GM23248 (cell line): Measurements from ENCODE around the gene LIX1L. TPM values are rescaled to one million over a fixed set of nuclear protein-coding genes. Genes with fewer than 3 reads are reported as not detected.

Experiments used
- DNase-seq: peaks from one replicate; pipeline ENCODE4 v3.0.0-alpha.2; 2015
- H2AFZ ChIP-seq: fragments of 200-600 bp; sonication (generic); 2 replicates; pipeline ENCODE4 v1.6.1; 2016; ENCODE audit warnings: antibody characterized with exemption
- H3F3A ChIP-seq: fragments of 200-600 bp; sonication (generic); 2 replicates; pipeline ENCODE4 v1.6.1; 2016; ENCODE audit warnings: mild to moderate bottlenecking, antibody characterized with exemption, mixed run types; ENCODE audit not compliant: insufficient read depth
- H3K27ac ChIP-seq: fragments of 200-600 bp; sonication (generic); 2 replicates; pipeline ENCODE4 v1.5.1; 2016; ENCODE audit warnings: mild to moderate bottlenecking
- H3K27me3 ChIP-seq: fragments of 200-600 bp; sonication (generic); replicated peaks from 2 replicates; pipeline ENCODE4 v1.6.1; 2016; ENCODE audit warnings: mild to moderate bottlenecking; ENCODE audit not compliant: insufficient read depth
- H3K36me3 ChIP-seq: fragments of 200-600 bp; sonication (generic); 2 replicates; pipeline ENCODE4 v1.6.1; 2016; ENCODE audit warnings: low read depth, mild to moderate bottlenecking
- H3K4me1 ChIP-seq: fragments of 200-600 bp; sonication (generic); 2 replicates; pipeline ENCODE4 v1.6.1; 2016; ENCODE audit warnings: mild to moderate bottlenecking; ENCODE audit not compliant: insufficient read depth
- H3K4me2 ChIP-seq: fragments of 200-600 bp; sonication (generic); one replicate; pipeline ENCODE4 v1.6.1; 2016; ENCODE audit warnings: mild to moderate bottlenecking; ENCODE audit not compliant: unreplicated experiment
- H3K4me3 ChIP-seq: fragments of 200-600 bp; sonication (generic); 2 replicates; pipeline ENCODE4 v1.5.1; 2016; ENCODE audit warnings: mild to moderate bottlenecking
- H3K79me2 ChIP-seq: fragments of 200-600 bp; sonication (generic); 2 replicates; pipeline ENCODE4 v1.6.1; 2016; ENCODE audit warnings: mild to moderate bottlenecking; ENCODE audit not compliant: insufficient read depth
- H3K9ac ChIP-seq: fragments of 200-600 bp; sonication (generic); 2 replicates; pipeline ENCODE4 v1.6.1; 2016; ENCODE audit warnings: mild to moderate bottlenecking
- H3K9me2 ChIP-seq: fragments of 200-600 bp; sonication (generic); 2 replicates; pipeline ENCODE4 v1.6.1; 2016; ENCODE audit warnings: mixed run types, mild to moderate bottlenecking, moderate library complexity; ENCODE audit not compliant: insufficient read depth
- H3K9me3 ChIP-seq: fragments of 200-600 bp; sonication (generic); one replicate; pipeline ENCODE4 v1.6.1; 2017; ENCODE audit warnings: low read depth
- H4K20me1 ChIP-seq: fragments of 200-600 bp; sonication (generic); 2 replicates; pipeline ENCODE4 v1.6.0; 2016; ENCODE audit not compliant: insufficient read depth
- EZH2 ChIP-seq: fragments of 200-600 bp; sonication (generic); IDR thresholded peaks from 2 replicates; pipeline ENCODE4 v1.6.1; 2018; ENCODE audit warnings: antibody characterized with exemption, mild to moderate bottlenecking; ENCODE audit not compliant: insufficient read depth, poor library complexity, severe bottlenecking
- EZH2phosphoT487 ChIP-seq: fragments of 200-600 bp; sonication (generic); IDR thresholded peaks from 2 replicates; pipeline ENCODE4 v1.6.1; 2018; ENCODE audit warnings: antibody characterized with exemption, moderate library complexity, mild to moderate bottlenecking, low read depth; ENCODE audit not compliant: insufficient read depth
- WGBS, 2 experiments: methylation state at CpG; one replicate each; pipeline ENCODE4 v1.1.6; 2015 to 2017; ENCODE audit warnings: low lambda C conversion rate in 2 of 2, low coverage in 1 of 2; ENCODE audit errors: missing lambda C conversion rate in 2 of 2; 5-methylcytosine and 5-hydroxymethylcytosine counted together
- in situ Hi-C: fragments of 300-500 bp; cut with MboI; formaldehyde crosslinking; loops from 2 replicates; pipeline ENCODE4 v1.15.0; 2020
- polyA plus RNA-seq: library from polyadenylated mRNA; unstranded; fragments of >200 nt; fragmentation: Nextera tagmentation; extraction: Ambion mirVana; gene quantifications from 2 replicates; pipeline ENCODE4 v1.2.1, GENCODE V29; 2016
- total RNA-seq: library from RNA; depleted of rRNA; stranded (reverse); fragments of >200 nt; shearing (Covaris generic); gene quantifications from 2 replicates; pipeline ENCODE4 v1.2.3, GENCODE V29; 2014

Gene LIX1L
- total and polyA plus RNA-seq, 2 experiments from 2014 or later, result 18.3 to 36.5 TPM

GRCh38 chr1:145918992-145919939 lies 38.6 kb downstream of the LIX1L start:
- H3F3A ChIP-seq, result peaks cover 27% of the 10 kb centered on the region
- no peaks in the 10 kb centered on the region for H4K20me1 ChIP-seq
- no peak for TF ChIP-seq EZH2phosphoT487
- TF ChIP-seq EZH2, result no peak
- peak overlapping the region; percentile 70 for H3K27ac ChIP-seq
- peak overlapping the region; percentile 98 for H3K4me2 ChIP-seq
- peaks cover 16% of the 10 kb centered on the region for H3K4me1 ChIP-seq
- no peaks in the 10 kb centered on the region for H3K27me3 ChIP-seq
- in situ Hi-C loops, result no loop called here
- WGBS, 2 experiments, result 4 to 5% methylated on average over 33 of the region's 33 CpGs
- peaks cover 31% of the 10 kb centered on the region for H3K79me2 ChIP-seq
- H3K36me3 ChIP-seq, result peaks cover 9% of the 10 kb centered on the region; the same call in 1 of the 2 replicates
- peak overlapping the region; percentile 91 for H2AFZ ChIP-seq
- H3K9me3 ChIP-seq, result no peaks in the 10 kb centered on the region
- peak overlapping the region; percentile 91 for H3K9ac ChIP-seq
- no peaks in the 10 kb centered on the region for H3K9me2 ChIP-seq
- peak overlapping the region; percentile 74 for H3K4me3 ChIP-seq
- peak; percentile 74 for DNase-seq

- Histone ChIP-seq H3K36me3 (peaks cover 9% of the 10 kb centered on the region; the same call in 1 of the 2 replicates), H2AFZ (peak within 1 kb of the TSS; percentile 91), H3K27me3 (no peaks in the 10 kb centered on the region), H4K20me1 (no peaks in the 10 kb centered on the region), H3K4me2 (peak within 1 kb of the TSS; percentile 98), H3K9me3 (no peaks in the 10 kb centered on the region), H3K27ac (peak within 1 kb of the TSS; percentile 70), H3K4me1 (peaks cover 16% of the 10 kb centered on the region), H3K9me2 (no peaks in the 10 kb centered on the region), H3K79me2 (peaks cover 31% of the 10 kb centered on the region), H3F3A (peaks cover 28% of the 10 kb centered on the region), H3K4me3 (peak within 1 kb of the TSS; percentile 74), H3K9ac (peak within 1 kb of the TSS; percentile 91)
- in situ Hi-C loops, result no loop called here
- TF ChIP-seq EZH2phosphoT487 (no peak), EZH2 (no peak)
- 1% methylated on average over 35 to 51 of the region's 51 CpGs for WGBS, 2 experiments
- peak; percentile 92 for DNase-seq
Observed at GRCh38 chr1:145918144-145918991, 39.4 kb downstream of the LIX1L start, which contains the start of gene PEX11B. TSS of gene PEX11B (minus strand) at chr1:145918717. CDS start at chr1:145918688, 29 bp downstream.

GRCh38 chr1:145917595-145917994 lies 40.2 kb downstream of the LIX1L start:
- DNase-seq, result peak; percentile 18
- Histone ChIP-seq H3K4me1 (peaks cover 16% of the 10 kb centered on the region), H3K9me2 (no peaks in the 10 kb centered on the region), H2AFZ (peak overlapping the region; percentile 91), H3K4me3 (peak overlapping the region; percentile 74), H3K79me2 (peaks cover 31% of the 10 kb centered on the region), H3K9ac (peak overlapping the region; percentile 91), H3F3A (peaks cover 24% of the 10 kb centered on the region), H3K36me3 (peaks cover 9% of the 10 kb centered on the region; the same call in 1 of the 2 replicates), H3K9me3 (no peaks in the 10 kb centered on the region), H3K27me3 (no peaks in the 10 kb centered on the region), H4K20me1 (no peaks in the 10 kb centered on the region), H3K27ac (0 out of 2 replicates have a peak overlapping the region, but pooled peaks have one; percentile 70), H3K4me2 (peak overlapping the region; percentile 98)
- in situ Hi-C loops, result no loop called here
- no peak for TF ChIP-seq EZH2
- no peak for TF ChIP-seq EZH2phosphoT487
- 59 to 64% methylated on average over 5 of the region's 5 CpGs for WGBS, 2 experiments

- Histone ChIP-seq H3K4me2 (no peak overlapping the region), H4K20me1 (no peaks in the 10 kb centered on the region), H3F3A (peaks cover 18% of the 10 kb centered on the region), H3K36me3 (peaks cover 9% of the 10 kb centered on the region; the same call in 1 of the 2 replicates), H3K4me3 (0 out of 2 replicates have a peak overlapping the region, but pooled peaks have one; percentile 74), H2AFZ (no peak overlapping the region), H3K27me3 (no peaks in the 10 kb centered on the region), H3K9me2 (no peaks in the 10 kb centered on the region), H3K79me2 (peaks cover 29% of the 10 kb centered on the region), H3K9ac (no peak overlapping the region), H3K4me1 (peaks cover 16% of the 10 kb centered on the region), H3K9me3 (no peaks in the 10 kb centered on the region), H3K27ac (no peak overlapping the region)
- TF ChIP-seq EZH2 (no peak), EZH2phosphoT487 (no peak)
- peak; percentile 39 for DNase-seq
- in situ Hi-C loops, result no loop called here
- WGBS, 2 experiments, result 53 to 60% methylated on average over 5 of the region's 5 CpGs
Observed at GRCh38 chr1:145916745-145917144, 41.1 kb downstream of the LIX1L start.
